Measurements from ENCODE around the gene COX5B.
A peak's percentile ranks its signal among the peaks of the same experiment; 100 is the strongest.
"Not testable (repeated sequence)": the region's sequence is repeated elsewhere in the genome, so short reads cannot be mapped to it uniquely, and the experiment has no call there.

Gene COX5B, protein sequence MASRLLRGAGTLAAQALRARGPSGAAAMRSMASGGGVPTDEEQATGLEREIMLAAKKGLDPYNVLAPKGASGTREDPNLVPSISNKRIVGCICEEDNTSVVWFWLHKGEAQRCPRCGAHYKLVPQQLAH

DNA sequence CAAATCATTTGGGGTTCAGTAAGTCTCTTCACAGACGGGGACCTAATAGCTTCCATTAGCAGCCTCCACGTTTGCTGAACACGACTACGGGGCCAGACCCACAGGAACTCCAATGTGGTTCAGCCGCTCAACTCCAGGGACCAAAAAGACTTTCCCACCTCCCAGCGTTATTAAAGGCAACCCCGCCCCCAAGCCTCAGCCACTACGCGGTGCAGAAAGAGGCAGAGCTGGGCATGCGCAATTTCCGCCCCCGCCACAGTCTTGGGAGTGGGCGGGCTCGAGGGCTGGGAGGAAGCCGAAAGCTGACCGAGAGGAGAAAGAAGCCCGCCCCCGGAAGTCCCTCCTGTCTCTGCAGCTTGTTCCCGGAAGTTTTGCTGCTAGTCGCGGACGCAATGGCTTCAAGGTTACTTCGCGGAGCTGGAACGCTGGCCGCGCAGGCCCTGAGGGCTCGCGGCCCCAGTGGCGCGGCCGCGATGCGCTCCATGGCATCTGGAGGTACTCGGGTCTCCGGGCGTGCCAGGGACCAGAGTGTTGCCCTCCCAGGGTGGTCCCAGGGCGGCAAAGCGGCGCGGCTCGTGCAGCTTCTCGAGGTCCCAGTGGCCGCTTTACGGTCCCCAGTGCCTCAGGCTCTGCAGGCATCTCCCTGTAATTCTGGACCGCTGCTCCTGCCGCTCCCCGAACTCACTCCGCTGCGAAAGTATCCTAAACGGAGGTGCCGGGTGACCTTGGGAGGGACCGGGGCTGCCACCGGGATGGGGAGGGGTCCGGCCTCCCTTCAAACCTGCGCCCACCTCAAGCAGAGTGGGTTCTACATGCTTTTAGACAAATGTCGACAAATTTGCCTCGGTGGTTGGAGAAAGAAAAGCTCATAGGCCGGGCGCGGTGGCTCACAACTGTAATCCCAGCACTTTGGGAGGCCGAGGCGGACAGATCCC is at the start of gene COX5B:
Gene COX5B, plus strand, starts transcription at position 368 of the 935 bp plus-strand sequence. Its CDS starts 25 bp downstream, at position 393.
- peak; percentile 84 to 99 (median 97) for DNase-seq

DNA sequence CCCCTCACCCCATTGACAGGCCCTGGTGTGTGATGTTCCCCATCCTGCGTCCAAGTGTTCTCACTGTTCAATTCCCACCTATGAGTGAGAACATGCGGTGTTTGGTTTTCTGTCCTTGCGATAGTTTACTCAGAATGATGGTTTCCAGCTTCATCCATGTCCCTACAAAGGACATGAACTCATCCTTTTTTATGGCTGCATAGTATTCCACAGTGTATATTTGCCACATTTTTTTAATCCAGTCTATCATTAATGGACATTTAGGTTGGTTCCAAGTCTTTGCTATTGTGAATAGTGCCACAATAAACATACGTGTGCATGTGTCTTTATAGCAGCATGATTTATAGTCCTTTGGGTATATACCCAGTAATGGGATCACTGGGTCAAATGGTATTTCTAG is 49.7 kb upstream of the COX5B start:
- not testable (repeated sequence) for DNase-seq

DNA sequence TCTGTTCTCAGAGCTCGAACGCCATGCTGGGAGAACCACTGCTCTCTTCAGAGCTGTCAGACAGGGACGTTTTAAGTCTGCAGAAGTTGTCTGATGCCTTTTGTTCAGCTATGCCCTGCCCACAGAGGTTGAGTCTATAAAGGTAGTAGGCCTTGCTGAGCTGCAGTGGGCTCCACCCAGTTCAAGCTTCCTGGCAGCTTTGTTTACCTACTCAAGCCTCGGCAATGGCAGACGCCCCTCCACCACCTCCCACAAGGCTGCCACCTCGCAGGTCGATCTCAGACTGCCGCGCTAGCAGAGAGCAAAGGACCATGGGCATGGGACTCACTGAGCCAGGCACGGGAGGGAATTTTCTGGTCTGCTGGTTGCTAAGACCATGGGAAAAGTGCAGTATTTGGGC is 44.3 kb upstream of the COX5B start:
- not testable (repeated sequence) for DNase-seq

DNA sequence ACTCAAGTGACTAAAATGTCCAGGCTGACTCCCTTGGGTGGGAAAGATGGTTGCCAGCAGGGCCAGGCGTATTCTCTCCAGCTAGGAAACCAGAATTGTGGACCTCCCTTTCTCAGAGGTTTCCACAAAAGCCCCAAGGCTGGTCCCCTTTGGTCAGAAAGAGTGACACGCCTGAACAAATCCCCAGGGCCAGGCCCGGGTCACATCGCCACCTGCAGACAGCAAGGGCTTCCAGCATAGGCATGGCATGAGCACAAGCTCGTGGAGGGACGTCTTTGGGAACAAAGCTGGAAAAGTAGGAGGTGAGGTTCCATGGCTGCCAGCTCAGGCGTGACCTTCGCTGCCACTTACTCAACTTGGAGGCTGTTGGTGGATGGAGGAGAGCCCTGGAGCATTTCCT is 40.8 kb upstream of the COX5B start:
- DNase-seq, result not testable (repeated sequence)

DNA sequence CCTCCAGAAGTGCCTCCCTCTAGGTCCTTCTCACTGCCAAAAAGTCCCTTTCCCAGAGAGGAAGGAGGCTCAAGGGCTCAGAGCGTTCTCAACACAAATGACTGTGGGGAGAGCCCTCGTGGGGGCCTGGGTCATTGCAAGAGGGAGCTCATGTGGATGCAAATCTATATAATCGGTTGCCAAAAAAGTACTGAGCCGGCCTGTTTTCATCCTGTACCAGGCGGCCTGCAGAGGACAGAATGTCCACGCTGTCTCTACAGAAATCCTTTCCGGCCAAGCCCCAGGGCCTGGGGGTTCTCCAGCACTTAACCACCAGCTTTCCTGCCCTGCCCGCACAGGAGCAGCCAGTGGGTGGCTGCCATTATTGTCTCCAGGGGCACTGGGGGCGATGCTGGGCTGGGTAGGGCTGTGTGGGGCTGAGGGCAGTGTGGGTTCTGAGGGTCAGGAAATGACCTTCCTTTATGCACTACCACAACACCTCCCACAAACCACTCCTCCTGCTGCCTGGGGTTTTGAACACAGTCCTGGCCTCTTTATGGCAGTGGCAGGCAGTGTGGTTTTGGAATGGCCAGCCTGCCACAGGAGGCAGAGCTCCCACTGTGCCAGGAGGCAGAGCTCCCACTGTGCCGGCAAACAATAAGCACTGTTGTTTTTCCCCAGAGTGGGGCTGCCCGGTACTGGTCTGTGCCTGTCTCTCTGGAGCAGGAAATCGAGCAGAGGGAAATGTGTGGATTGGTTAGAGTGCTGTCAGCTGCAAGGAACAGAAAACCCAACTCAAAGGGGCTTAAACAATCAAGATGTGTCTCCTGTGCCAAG is 40.1 kb upstream of the COX5B start:
- not testable (repeated sequence) for DNase-seq

DNA sequence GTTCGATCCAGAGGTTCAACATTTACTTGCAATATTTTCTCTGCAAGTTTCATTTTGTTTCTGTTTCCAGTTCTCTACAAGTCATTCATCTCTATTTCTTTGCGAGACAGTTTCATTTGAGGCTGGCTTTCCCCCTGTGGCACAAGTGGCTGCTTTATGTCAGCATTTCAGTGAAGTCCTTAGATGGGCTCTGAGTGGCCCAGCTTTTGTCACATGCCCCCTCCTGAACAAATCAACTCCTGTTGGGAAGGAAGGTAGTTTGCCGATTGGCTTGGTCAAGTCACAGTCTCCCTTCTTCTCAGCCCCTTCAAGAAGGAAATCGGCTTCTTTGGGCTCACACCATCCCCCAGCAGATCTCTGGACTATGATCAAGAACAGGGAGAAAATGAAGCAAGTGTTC is 37.1 kb upstream of the COX5B start:
- DNase-seq, result not testable (repeated sequence)

DNA sequence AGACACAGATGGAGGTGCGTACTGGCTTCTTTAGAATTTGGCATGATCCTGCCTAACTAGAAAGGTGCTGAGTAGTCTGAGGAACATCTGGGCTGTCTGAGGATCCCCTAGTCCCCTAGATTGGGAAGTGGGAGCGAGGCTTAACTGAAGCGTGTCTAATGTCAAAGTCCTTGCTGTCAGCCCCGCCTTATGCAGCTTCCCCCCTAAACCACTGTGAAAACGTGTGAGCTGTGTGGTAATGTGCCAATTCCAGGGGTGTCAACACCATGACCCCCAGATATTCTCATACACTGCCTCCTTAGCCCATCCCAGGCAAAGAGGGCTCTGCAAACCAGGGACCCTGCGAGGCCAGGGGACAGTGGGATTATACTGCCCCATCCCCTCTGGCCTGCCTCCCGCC is 34.0 kb upstream of the COX5B start:
- DNase-seq, result not testable (repeated sequence)

DNA sequence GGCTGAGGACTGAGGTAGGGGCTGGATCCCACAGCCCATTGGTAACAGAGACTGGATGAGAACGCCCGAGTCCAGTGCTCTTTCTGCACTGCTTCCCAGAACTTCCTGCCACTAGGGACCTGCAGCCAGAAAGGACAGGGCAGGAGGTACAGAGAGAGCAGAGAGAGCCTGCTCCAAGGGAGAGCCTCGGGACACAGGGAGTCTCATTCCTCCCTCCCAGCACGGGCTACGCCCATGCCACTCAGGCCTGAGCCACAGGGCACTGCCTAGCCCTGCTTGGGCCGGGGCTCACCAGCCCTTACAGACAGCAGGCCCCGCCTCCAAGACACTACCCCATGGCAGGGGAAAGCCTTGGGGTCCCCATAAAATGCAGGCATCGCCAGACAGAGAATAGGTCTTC is 30.1 kb upstream of the COX5B start:
- not testable (repeated sequence) for DNase-seq

DNA sequence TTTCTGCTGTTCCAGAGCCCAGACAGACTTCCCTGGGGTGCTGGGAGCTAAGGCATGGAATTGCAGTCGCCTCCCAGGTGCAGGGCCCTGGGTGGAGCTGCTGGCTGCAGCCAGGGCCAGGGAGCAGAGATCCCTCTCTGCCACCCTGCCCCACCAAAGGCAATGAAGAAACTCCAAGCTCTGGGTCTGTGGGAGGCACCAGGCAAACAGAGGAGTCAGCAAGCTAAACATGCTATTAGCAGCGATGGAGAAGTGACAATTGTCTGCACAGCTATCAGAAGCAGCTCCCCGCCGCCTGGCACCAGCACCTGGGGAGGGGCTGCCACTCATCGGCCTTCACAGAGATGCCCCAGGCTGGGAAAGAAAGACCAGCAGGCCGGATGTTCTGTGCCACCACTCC is 28.0 kb upstream of the COX5B start:
- no peak for DNase-seq

DNA sequence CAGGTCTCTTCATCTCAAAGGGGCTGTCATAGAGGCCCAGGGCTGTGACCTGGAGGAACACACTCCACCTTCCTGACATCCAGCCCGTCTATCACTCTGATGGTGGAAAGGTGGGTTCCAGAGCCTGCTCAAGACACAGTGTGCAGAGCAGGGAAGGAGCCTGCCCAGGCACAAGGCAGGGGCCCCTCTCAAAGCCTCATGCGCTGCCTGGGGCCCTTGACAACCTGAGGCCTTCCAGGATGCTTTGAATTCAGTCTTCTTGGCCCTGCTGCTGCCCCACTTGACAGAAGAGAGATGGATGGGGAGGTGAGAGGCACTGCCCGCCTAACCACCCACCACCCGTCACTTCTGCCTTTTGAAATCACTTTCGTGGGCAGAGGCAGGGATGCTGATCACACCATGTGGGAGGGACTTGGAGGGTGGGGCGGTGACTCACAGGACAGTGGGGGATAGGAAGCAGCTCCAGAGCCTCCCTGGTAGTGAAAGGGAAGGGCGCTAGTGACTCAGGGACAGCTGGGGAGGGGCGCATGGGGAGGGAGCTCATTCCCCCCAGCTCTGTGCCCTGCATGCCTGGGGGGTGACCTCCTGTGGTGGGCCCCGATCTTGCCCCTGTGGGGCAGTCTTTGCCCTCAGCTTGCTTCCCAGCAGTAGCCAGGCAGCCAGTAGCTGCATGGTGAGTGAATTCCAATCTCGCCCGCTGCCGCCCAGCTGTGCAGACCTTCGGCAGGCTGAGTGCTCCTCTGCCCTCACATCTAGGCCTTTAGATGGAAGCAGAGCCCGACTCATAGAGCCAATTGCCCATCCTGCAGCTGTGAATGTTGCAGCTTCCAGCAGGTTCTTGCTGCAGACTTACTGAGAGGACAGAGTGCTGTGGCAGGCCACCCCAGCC is 26.7 kb upstream of the COX5B start:
- not testable (repeated sequence) for DNase-seq

DNA sequence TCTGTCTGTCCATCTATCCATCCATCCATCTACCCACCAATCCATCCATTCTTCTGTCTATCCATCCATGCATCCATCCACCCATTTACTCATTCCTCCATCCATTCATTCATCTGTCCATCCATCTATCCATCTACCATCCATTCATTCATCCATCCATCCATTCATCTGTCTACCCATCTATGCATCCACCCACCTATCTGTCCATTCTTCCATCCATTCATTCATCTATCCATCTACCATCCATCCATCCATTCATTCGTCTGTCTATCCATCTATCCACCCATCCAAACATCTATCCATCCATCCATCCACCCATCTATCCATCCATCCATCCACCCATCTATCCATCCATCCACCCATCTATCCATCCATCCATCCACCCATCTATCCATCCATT is 25.4 kb upstream of the COX5B start:
- not testable (repeated sequence) for DNase-seq

DNA sequence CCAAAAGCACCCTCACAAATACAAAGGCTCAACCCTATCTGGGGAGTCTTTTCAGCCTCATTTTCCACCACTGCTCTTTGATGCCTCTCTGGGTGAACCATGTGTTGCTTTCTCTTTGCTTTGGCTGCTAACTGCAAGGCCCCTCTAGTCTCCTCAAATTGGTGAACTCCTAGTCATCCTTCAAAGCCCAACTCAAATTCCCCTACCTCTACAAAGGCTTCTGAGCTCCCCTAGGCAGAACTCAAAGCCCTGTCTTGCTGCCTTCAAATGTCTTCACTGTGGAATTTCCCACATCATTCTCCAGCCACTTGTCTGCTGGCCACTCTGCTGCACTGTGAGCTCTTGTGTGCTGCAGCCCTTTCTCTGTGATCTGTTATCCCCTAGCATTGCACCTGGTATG is 22.9 kb upstream of the COX5B start:
- DNase-seq, result not testable (repeated sequence)

DNA sequence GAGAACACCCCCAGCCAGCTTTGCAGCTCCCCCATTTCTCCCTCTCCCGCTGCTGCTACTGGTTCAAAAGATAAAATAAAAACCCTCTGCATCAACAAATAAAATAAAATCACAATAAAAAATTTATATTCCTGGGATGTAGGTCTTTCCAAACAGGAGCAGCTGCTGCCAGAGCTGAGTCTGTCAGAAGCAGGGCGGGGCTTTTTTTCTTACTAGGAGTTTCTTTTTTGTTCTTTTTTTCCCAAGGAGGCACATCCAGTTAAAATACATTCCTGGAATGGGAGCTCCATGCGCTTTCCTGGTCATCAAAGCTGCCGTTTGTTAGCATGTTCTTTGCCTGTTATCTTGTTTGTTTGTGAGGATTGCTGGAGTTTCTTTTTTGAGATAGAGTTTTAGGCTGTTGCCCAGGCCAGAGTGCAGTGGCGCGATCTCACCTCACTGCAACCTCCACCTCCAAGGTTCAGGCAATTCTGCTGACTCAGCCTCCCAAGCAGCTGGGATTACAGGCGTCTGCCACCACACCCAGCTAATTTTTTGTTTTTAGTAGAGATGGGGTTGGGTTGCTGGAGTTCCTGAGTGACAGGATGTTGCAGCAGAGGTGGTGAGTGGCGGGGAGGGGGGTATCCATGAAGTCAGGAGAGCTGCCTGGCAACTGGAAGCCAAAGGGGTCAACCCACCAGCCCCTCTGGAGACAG is 20.4 kb upstream of the COX5B start:
- DNase-seq, result not testable (repeated sequence)

DNA sequence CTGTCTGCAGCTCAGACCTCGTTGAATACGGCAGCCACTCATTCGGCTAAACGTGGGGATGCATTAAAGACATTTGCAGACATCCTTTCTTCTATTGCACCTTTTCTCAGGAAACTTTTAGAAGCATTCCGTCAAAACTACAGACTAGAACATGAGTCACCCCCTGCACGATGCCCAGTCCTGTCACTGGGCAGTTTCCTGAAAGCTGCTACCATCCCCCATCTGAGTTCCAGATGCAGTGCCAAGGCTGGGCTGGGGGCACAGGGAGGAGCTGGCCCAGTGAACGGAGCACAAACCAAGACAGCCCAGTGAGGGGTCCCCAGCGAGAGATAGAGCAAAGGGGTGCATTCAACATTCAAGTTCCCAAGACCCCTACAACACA is 19.8 kb upstream of the COX5B start:
- DNase-seq, result not testable (repeated sequence)

DNA sequence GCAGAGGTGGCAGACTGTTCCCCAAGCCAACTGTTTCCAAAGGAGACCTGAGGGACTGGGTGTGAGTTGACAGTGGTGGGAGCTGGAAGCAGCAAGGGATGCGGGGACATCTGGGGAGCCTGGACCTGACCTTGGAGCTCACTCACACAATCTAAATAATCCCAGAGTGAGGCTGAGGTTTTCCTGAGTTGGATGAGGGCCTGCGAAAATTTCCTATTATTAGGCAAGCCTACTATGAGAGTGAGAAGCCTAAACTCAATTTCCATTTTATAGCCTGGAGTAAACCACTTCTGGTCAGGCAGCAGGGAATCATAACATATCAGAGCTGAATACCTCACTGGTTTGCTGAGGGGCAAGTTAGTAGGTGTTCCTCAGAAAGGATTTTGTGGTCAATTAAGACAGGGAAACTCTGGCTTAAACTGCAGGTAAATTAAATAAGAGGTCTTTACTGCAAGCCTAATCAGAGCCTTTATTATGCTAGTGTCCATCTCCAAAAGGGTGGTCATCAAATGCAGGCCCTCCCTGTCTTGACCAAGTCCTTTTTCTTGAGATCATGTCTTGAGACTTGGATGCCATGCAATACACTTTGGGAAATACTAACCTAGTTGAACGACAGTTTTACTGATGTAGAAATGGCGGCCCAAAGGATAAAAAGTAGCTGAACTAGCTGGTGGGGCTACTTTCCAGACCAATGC is 1.7 kb upstream of the COX5B start:
- DNase-seq, result no peak

DNA sequence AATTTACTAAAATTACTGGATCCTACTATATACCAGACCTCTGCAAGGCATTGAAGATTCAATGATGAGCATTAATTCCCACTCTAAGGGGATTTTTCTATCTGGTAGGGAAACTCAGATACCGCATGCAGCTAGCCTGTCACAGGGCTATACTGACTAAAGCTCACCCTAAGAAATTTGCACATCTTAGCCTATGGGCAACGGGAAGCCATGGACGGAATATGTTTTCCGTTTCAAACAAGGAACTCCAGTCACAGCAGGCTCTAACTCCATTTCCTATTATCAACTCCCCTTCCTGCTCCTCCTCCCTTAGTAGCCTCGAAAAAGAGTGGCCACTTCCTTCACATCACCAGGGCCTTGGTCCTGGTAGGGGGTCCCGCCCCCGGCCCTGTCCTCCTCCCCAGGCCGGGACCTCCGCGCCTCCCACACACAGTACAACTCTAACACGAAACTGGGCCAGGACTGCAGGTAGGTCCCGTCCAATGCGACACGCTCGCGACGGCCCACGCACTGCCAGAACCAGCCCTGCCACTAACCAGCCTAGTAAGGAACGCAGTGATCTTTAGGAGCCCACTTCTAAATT is 659 bp upstream of the COX5B start:
- no peak for DNase-seq

DNA sequence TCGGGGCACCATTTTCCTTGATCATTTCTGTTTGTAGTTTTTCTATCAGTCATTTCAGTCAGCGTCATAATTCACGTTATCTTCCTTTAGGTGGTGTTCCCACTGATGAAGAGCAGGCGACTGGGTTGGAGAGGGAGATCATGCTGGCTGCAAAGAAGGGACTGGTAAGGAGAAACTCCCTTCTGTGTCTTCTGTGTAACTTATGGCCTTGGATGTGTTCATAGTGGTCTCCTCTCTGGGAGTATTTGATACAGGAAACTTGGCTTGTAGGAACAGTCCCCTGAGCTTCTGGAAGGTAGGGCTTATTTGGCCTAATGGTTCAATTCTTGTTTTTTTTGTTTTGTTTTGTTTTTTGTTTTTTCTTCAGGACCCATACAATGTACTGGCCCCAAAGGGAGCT is 1.1 kb downstream of the COX5B start:
- DNase-seq, result no peak

DNA sequence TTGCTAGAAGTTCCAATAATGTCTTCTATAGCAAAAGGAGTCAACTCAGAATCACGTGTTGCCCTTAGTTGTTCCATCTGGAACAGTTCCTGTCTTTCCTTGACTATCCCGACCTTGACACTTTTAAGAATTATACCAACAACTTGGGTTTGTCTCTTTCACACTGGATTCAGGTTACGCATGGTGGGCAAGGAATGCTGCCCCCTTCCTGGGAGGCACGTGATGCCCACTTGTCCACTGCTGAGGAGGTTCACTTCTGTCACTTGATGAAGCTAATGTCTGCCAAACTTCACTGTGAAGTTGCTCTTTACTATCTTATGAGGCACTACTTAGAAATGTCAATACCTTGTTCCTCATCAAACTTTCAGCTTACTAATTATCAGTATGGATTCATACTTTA is 5.3 kb downstream of the COX5B start:
- DNase-seq, result no peak

DNA sequence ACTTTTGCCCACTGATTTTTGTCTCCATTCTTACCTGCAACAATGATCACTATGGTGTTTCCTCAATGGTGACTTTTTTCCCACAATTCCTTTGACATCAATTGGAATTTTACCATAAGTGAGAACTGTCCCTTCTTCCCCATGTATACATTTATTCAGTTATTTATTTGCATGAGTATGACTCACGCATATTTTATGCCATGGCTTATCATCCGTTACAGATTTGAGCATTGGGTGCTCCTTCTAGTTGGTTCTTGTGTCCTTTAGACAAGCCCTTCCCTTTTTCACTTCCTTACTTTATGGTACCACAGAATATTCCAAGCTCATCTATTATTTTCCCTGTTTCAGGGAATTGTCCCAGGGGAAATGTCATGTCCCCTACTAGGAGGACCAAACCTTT is 7.6 kb downstream of the COX5B start:
- DNase-seq, result no peak

DNA sequence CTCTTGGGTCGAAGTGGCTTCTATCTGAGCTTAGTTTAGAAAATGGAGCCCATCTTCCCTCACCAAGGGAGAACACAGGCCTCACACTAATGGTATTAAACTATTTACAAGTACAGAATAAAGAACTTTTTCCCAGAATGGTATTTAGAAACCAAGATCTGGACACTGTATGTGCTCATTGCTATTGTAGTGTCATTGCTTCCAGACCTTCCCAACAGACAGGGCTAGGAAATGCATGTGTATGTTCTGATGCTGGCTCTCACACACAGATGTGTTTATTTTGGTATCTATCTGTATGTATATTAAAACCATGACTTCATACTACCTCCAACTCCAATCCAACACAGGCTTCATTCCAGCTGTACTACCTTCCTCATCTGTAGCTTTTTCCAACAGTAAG is 8.0 kb downstream of the COX5B start:
- DNase-seq, result no peak

Measured in C1 segment of cervical spinal cord (tissue), 14 donors.